HK-2 (cell line): ENCODE results near the gene SLC22A23.

Experiments used
- DNase-seq: peaks from one replicate; pipeline ENCODE4 v3.0.0-alpha.2; 2018; ENCODE audit not compliant: unreplicated experiment

SLC22A23 gene

GRCh38 chr6:3299221-3299620 is 157.6 kb downstream of the SLC22A23 start:
- DNase-seq = no peak

GRCh38 chr6:3297909-3298308 is 158.9 kb downstream of the SLC22A23 start:
- DNase-seq = no peak

- no peak for DNase-seq
These were observed 159.8 kb downstream of the SLC22A23 start for GRCh38 chr6:3297006-3297405.

GRCh38 chr6:3296537-3296936 is 160.3 kb downstream of the SLC22A23 start:
- no peak for DNase-seq

- DNase-seq = no peak
These were observed 160.8 kb downstream of the SLC22A23 start for GRCh38 chr6:3296078-3296477.

GRCh38 chr6:3294921-3295871 is 161.7 kb downstream of the SLC22A23 start:
- no peak for DNase-seq

GRCh38 chr6:3294396-3294795 is 162.5 kb downstream of the SLC22A23 start:
- DNase-seq = no peak

GRCh38 chr6:3293271-3294155 is 163.3 kb downstream of the SLC22A23 start:
- DNase-seq = no peak

- DNase-seq = no peak
These were observed 164.2 kb downstream of the SLC22A23 start for GRCh38 chr6:3292431-3293197.

- DNase-seq = no peak
These were observed 164.9 kb downstream of the SLC22A23 start for GRCh38 chr6:3291987-3292386.

GRCh38 chr6:3291346-3291745 is 165.5 kb downstream of the SLC22A23 start:
- DNase-seq = no peak

- no peak for DNase-seq
These were observed 166.0 kb downstream of the SLC22A23 start for GRCh38 chr6:3290931-3291211.

GRCh38 chr6:3290149-3290930 is 166.5 kb downstream of the SLC22A23 start:
- no peak for DNase-seq

GRCh38 chr6:3289664-3290055 is 167.2 kb downstream of the SLC22A23 start:
- no peak for DNase-seq

GRCh38 chr6:3288711-3289663 is 167.9 kb downstream of the SLC22A23 start:
- no peak for DNase-seq

- no peak for DNase-seq
These were observed 168.7 kb downstream of the SLC22A23 start for GRCh38 chr6:3287976-3288707.

- no peak for DNase-seq
These were observed 169.5 kb downstream of the SLC22A23 start for GRCh38 chr6:3287308-3287707.

GRCh38 chr6:3286641-3287171 is 170.1 kb downstream of the SLC22A23 start:
- no peak for DNase-seq

- no peak for DNase-seq
These were observed 171.1 kb downstream of the SLC22A23 start for GRCh38 chr6:3285732-3286131.
